ENCODE results near the gene UBE2G2.

GRCh38 chr21:44751799-44752636 is 49.6 kb downstream of the UBE2G2 start:
- no peak for TF ChIP-seq POLR2AphosphoS5 (IDR thresholded peaks at IDR 0.05; ENCODE audit: low read depth, low read length)
- no peak for TF ChIP-seq SIN3A (IDR thresholded peaks at IDR 0.05; ENCODE audit: borderline replicate concordance, insufficient read depth, low read length)
- TF ChIP-seq TAF1 (IDR thresholded peaks at IDR 0.05; ENCODE audit: borderline replicate concordance, insufficient read depth, low read length), result no peak
- TF ChIP-seq FOXP2 (optimal IDR thresholded peaks at IDR 0.05; ENCODE audit: borderline replicate concordance, extremely low read depth, extremely low read length, insufficient read depth), result no peak
- TF ChIP-seq, protein P1, sequence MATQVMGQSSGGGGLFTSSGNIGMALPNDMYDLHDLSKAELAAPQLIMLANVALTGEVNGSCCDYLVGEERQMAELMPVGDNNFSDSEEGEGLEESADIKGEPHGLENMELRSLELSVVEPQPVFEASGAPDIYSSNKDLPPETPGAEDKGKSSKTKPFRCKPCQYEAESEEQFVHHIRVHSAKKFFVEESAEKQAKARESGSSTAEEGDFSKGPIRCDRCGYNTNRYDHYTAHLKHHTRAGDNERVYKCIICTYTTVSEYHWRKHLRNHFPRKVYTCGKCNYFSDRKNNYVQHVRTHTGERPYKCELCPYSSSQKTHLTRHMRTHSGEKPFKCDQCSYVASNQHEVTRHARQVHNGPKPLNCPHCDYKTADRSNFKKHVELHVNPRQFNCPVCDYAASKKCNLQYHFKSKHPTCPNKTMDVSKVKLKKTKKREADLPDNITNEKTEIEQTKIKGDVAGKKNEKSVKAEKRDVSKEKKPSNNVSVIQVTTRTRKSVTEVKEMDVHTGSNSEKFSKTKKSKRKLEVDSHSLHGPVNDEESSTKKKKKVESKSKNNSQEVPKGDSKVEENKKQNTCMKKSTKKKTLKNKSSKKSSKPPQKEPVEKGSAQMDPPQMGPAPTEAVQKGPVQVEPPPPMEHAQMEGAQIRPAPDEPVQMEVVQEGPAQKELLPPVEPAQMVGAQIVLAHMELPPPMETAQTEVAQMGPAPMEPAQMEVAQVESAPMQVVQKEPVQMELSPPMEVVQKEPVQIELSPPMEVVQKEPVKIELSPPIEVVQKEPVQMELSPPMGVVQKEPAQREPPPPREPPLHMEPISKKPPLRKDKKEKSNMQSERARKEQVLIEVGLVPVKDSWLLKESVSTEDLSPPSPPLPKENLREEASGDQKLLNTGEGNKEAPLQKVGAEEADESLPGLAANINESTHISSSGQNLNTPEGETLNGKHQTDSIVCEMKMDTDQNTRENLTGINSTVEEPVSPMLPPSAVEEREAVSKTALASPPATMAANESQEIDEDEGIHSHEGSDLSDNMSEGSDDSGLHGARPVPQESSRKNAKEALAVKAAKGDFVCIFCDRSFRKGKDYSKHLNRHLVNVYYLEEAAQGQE (IDR thresholded peaks at IDR 0.05; ENCODE audit: insufficient read depth in 1 of 2, low read depth in 2 of 2, low read length in 2 of 2), result no peak
